CD4-positive, alpha-beta T cell (primary cell): ENCODE data around the gene TIMM10B. TPM values are rescaled to one million over a fixed set of nuclear protein-coding genes. Genes with fewer than 3 reads are reported as not detected.
A peak's percentile ranks its signal among the peaks of the same experiment; 100 is the strongest.

Experiments used
- ATAC-seq: fragments of 200-7000 bp; cut with Tn5 transposase; one replicate; pipeline ENCODE4 v1.10.0; 2022; ENCODE audit warnings: mild to moderate bottlenecking; ENCODE audit not compliant: poor library complexity
- CTCF ChIA-PET: fragments of 350-600 bp; sonication (Branson Sonifier 250); formaldehyde crosslinking; loops from one replicate; lab custom pipeline; 2021; ENCODE audit warnings: antibody characterized with exemption, inconsistent platforms; lab: Charles Lee
- POLR2A ChIA-PET: fragments of 350-600 bp; sonication (Branson Sonifier 250); formaldehyde crosslinking; loops from one replicate; lab custom pipeline; 2021; ENCODE audit warnings: antibody characterized with exemption, inconsistent platforms; lab: Charles Lee
- DNase-seq, 14 experiments: peaks; one replicate each; pipeline ENCODE4 v3.0.0-alpha.2; 2013 to 2020; ENCODE audit warnings: mixed read lengths in 2 of 14
- H3K27ac ChIP-seq, 2 donors: one replicate each; pipeline versions ENCODE4 v1.5.1 to v1.7.0; 2013; ENCODE audit warnings: low read length in 2 of 2, low read depth in 1 of 2, mild to moderate bottlenecking in 1 of 2
- H3K27me3 ChIP-seq, 2 experiments: 1 replicate in 1 of 2; 2 replicates in 1 of 2; pipeline versions ENCODE4 v1.6.1 to v1.7.0; 2013; ENCODE audit warnings: low read length in 2 of 2, control low read depth in 1 of 2, mild to moderate bottlenecking in 1 of 2, moderate library complexity in 1 of 2; ENCODE audit not compliant: insufficient read depth in 2 of 2, control insufficient read depth in 1 of 2
- H3K36me3 ChIP-seq: one replicate; pipeline ENCODE4 v1.6.1; 2013; ENCODE audit warnings: low read length, control low read depth; ENCODE audit not compliant: insufficient read depth
- H3K4me1 ChIP-seq: one replicate; pipeline ENCODE4 v1.6.1; 2013; ENCODE audit warnings: low read length, control low read depth; ENCODE audit not compliant: insufficient read depth
- H3K4me3 ChIP-seq: one replicate; pipeline ENCODE4 v1.5.1; 2013; ENCODE audit warnings: mild to moderate bottlenecking, low read length, moderate library complexity
- H3K9me3 ChIP-seq, 2 experiments: 1 replicate in 1 of 2; 2 replicates in 1 of 2; pipeline versions ENCODE4 v1.6.1 to v1.7.0; 2013; ENCODE audit warnings: low read length in 2 of 2, mild to moderate bottlenecking in 2 of 2, control low read depth in 1 of 2, moderate library complexity in 1 of 2; ENCODE audit not compliant: control insufficient read depth in 1 of 2, insufficient read depth in 1 of 2
- H3K27ac Mint-ChIP-seq: one replicate; pipeline ENCODE4 v1.8.0; 2020; ENCODE audit warnings: mixed read lengths
- H3K27me3 Mint-ChIP-seq: one replicate; pipeline ENCODE4 v1.8.0; 2021; ENCODE audit warnings: mixed read lengths
- H3K36me3 Mint-ChIP-seq: one replicate; pipeline ENCODE4 v1.8.0; 2021; ENCODE audit warnings: low read depth, mixed read lengths
- H3K4me1 Mint-ChIP-seq: one replicate; pipeline ENCODE4 v1.8.0; 2021; ENCODE audit warnings: low read depth, mixed read lengths
- H3K4me3 Mint-ChIP-seq: one replicate; pipeline ENCODE4 v1.8.0; 2020; ENCODE audit warnings: mild to moderate bottlenecking, mixed read lengths
- H3K9me3 Mint-ChIP-seq: one replicate; pipeline ENCODE4 v1.8.0; 2020; ENCODE audit warnings: mixed read lengths
- intact Hi-C, 2 experiments: fragments of 100-400 bp; cut with DNase I in 1 of 2; cut with micrococcal nuclease in 1 of 2; formaldehyde crosslinking; loops; one replicate each; pipeline versions ENCODE4 v1.15.1 to v1.9.0; 2023 to 2025; cut with DNase I, micrococcal nuclease
- total RNA-seq, 174 experiments: library from RNA in 2 of 174; stranded (reverse) in 2 of 174; gene quantifications; one replicate each; pipeline ENCODE4 v1.2.3 and lab custom pipeline; 2021 to 2026
- TF ChIP-seq, protein P1 (sequence below): fragments of 200-600 bp; IDR thresholded peaks from one replicate; pipeline ENCODE4 v1.8.0; 2022; ENCODE audit warnings: antibody characterized with exemption, mild to moderate bottlenecking

The TIMM10B gene
- total RNA-seq, 2 experiments from 2014 or later: 68.5 to 68.6 TPM

DNA sequence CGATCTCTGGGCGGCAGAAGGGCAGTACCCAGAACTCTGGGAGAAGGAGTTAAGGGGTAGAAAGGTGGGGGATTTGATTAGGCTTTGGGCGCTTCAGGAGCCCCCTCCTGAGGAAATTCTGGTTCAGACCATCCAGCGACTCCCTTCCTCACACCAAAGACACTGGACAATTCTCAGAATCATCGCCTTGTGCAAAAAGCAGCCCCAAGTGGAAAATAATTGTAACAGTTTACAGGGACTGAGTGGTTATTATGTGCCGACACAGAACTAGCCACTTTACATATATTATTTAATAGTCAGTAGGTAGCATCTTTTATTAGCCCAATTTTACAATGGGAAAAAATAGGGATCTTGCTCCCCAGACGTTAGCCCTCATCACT, 6.9 kb upstream of the TIMM10B start:
- intact Hi-C loops: no loop called here
- peak overlapping the region; percentile 62 for H3K4me3 ChIP-seq

GRCh38 chr11:6474806-6475500, 6.3 kb upstream of the TIMM10B start:
- Histone ChIP-seq H3K36me3 (peaks cover 28% of the 10 kb centered on the region), H3K4me1 (peaks cover 36% of the 10 kb centered on the region), H3K9me3 (no peaks in the 10 kb centered on the region), H3K27ac (peak overlapping the region; percentile 38 to 76), H3K4me3 (no peak overlapping the region), H3K27me3 (no peaks in the 10 kb centered on the region)
- peak overlapping the region; percentile 85 for H3K4me3 Mint-ChIP-seq
- POLR2A ChIA-PET: interaction anchor here (1.2 to 4.0 kb wide), 5 partner anchors 56 to 209 kb away, joined by 4 to 14 read pairs (median 5); partner anchors contain the start of genes APBB1, MRPL17 and SMPD1
- H3K36me3 Mint-ChIP-seq: peaks cover 28% of the 10 kb centered on the region
- H3K9me3 Mint-ChIP-seq: no peaks in the 10 kb centered on the region
- DNase-seq (peak in 2 of 14 experiments; percentile 24 to 41), ATAC-seq (no peak)
- H3K27ac Mint-ChIP-seq: peak overlapping the region; percentile 64
- CTCF ChIA-PET: interaction anchor here (0.5 to 1.8 kb wide), 5 partner anchors 31 to 115 kb away, joined by 3 to 6 read pairs (median 3); no protein-coding TSS in a partner anchor
- TF ChIP-seq, protein P1, sequence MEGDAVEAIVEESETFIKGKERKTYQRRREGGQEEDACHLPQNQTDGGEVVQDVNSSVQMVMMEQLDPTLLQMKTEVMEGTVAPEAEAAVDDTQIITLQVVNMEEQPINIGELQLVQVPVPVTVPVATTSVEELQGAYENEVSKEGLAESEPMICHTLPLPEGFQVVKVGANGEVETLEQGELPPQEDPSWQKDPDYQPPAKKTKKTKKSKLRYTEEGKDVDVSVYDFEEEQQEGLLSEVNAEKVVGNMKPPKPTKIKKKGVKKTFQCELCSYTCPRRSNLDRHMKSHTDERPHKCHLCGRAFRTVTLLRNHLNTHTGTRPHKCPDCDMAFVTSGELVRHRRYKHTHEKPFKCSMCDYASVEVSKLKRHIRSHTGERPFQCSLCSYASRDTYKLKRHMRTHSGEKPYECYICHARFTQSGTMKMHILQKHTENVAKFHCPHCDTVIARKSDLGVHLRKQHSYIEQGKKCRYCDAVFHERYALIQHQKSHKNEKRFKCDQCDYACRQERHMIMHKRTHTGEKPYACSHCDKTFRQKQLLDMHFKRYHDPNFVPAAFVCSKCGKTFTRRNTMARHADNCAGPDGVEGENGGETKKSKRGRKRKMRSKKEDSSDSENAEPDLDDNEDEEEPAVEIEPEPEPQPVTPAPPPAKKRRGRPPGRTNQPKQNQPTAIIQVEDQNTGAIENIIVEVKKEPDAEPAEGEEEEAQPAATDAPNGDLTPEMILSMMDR: no peak
- H3K27me3 Mint-ChIP-seq: no peaks in the 10 kb centered on the region
- intact Hi-C loops: no loop called here
- peaks cover 38% of the 10 kb centered on the region for H3K4me1 Mint-ChIP-seq

More for the DNA sequence above, 6.9 kb upstream of the TIMM10B start:
- TF ChIP-seq, protein P1: no peak
- Histone ChIP-seq H3K27ac (peak overlapping the region; percentile 38 to 76), H3K9me3 (no peaks in the 10 kb centered on the region), H3K4me1 (peaks cover 31% of the 10 kb centered on the region), H3K27me3 (no peaks in the 10 kb centered on the region), H3K36me3 (peaks cover 26% of the 10 kb centered on the region)
- ChIA-PET POLR2A (interaction anchor here (1.5 to 4.0 kb wide), 4 partner anchors 55 to 209 kb away, joined by 5 to 14 read pairs (median 8); partner anchors contain the start of genes APBB1, MRPL17 and SMPD1), CTCF (interaction anchor here (0.9 to 1.6 kb wide), 2 partner anchors 61 to 95 kb away, joined by 3 to 5 read pairs; no protein-coding TSS in a partner anchor)
- DNase-seq: peak in 1 of 14 experiments; percentile 13
- Mint-ChIP-seq H3K9me3 (no peaks in the 10 kb centered on the region), H3K36me3 (peaks cover 26% of the 10 kb centered on the region), H3K4me3 (peak overlapping the region; percentile 85), H3K27ac (peak overlapping the region; percentile 64), H3K27me3 (no peaks in the 10 kb centered on the region), H3K4me1 (peaks cover 34% of the 10 kb centered on the region)
- peak; percentile 6 for ATAC-seq

DNA sequence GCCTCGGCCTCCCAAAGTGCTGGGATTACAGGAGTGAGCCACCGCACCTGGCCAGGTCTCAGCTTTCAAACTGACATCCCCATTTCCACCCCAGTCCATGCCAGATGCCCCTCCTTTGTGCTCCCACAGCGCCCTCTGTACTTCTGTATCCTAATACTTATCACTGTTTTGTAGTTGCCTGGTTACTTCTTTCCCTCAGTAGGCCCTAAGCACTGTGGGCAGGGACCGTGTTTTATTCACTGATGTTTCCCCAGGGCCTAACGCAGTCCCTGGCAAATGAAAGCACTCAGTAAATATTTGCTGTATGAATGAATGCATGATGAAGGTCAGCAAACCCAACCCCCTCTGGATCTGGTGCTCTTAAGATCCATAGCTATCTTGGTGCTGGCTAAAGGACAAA, 5.4 kb upstream of the TIMM10B start:
- DNase-seq: peak in 2 of 14 experiments; percentile 15 to 30
- H3K36me3 Mint-ChIP-seq: peaks cover 32% of the 10 kb centered on the region
- CTCF ChIA-PET: interaction anchor here (0.5 to 1.8 kb wide), 3 partner anchors 32 to 116 kb away, joined by 3 to 6 read pairs (median 5); no protein-coding TSS in a partner anchor
- POLR2A ChIA-PET: interaction anchor here (1.2 to 2.7 kb wide), 3 partner anchors 73 to 86 kb away, joined by 4 to 11 read pairs (median 5); partner anchors contain the start of gene SMPD1
- H3K27ac Mint-ChIP-seq: peak overlapping the region; percentile 64
- ATAC-seq: no peak
- Histone ChIP-seq H3K4me1 (peaks cover 46% of the 10 kb centered on the region), H3K27ac (no peak overlapping the region), H3K36me3 (peaks cover 28% of the 10 kb centered on the region), H3K9me3 (no peaks in the 10 kb centered on the region), H3K4me3 (no peak overlapping the region), H3K27me3 (no peaks in the 10 kb centered on the region)
- no peaks in the 10 kb centered on the region for H3K27me3 Mint-ChIP-seq
- TF ChIP-seq, protein P1: no peak
- H3K4me1 Mint-ChIP-seq: peaks cover 47% of the 10 kb centered on the region
- intact Hi-C loops: no loop called here
- no peaks in the 10 kb centered on the region for H3K9me3 Mint-ChIP-seq
- peak overlapping the region; percentile 3 for H3K4me3 Mint-ChIP-seq
